Neural progenitor cell (in vitro differentiated cells): ENCODE results near the gene SUGCT. TPM values are rescaled to one million over a fixed set of nuclear protein-coding genes. Genes with fewer than 3 reads are reported as not detected.
A peak's percentile ranks its signal among the peaks of the same experiment; 100 is the strongest.

Experiments used
- DNase-seq: peaks from one replicate; pipeline ENCODE4 v3.0.0-alpha.2; 2016; ENCODE audit warnings: low spot score
- H2AFZ ChIP-seq: fragments of 200-600 bp; sonication (generic); replicated peaks from 2 replicates; pipeline ENCODE4 v1.6.1; 2016; ENCODE audit warnings: antibody characterized with exemption
- H3F3A ChIP-seq: fragments of 200-600 bp; sonication (generic); 2 replicates; pipeline ENCODE4 v1.6.1; 2016; ENCODE audit warnings: antibody characterized with exemption, low read depth
- H3K27ac ChIP-seq: fragments of 200-600 bp; sonication (generic); 2 replicates; pipeline ENCODE4 v1.5.1; 2016; ENCODE audit warnings: mild to moderate bottlenecking
- H3K27me3 ChIP-seq: fragments of 200-600 bp; sonication (generic); 2 replicates; pipeline ENCODE4 v1.6.1; 2016; ENCODE audit warnings: mild to moderate bottlenecking, moderate library complexity
- H3K36me3 ChIP-seq: fragments of 200-600 bp; sonication (generic); 2 replicates; pipeline ENCODE4 v1.5.1; 2016
- H3K4me1 ChIP-seq: fragments of 200-600 bp; sonication (generic); 2 replicates; pipeline ENCODE4 v1.6.1; 2016; ENCODE audit warnings: mixed run types
- H3K4me2 ChIP-seq: fragments of 200-600 bp; sonication (generic); 2 replicates; pipeline ENCODE4 v1.6.1; 2016
- H3K4me3 ChIP-seq: fragments of 200-600 bp; sonication (generic); 2 replicates; pipeline ENCODE4 v1.5.1; 2016
- H3K79me2 ChIP-seq: fragments of 200-600 bp; sonication (generic); 2 replicates; pipeline ENCODE4 v1.6.1; 2016; ENCODE audit warnings: low read depth
- H3K9ac ChIP-seq: fragments of 200-600 bp; sonication (generic); 2 replicates; pipeline ENCODE4 v1.6.1; 2016
- H3K9me3 ChIP-seq: fragments of 200-600 bp; sonication (generic); 2 replicates; pipeline ENCODE4 v1.5.1; 2016; ENCODE audit warnings: low read depth
- H4K20me1 ChIP-seq: fragments of 200-600 bp; sonication (generic); 2 replicates; pipeline ENCODE4 v1.6.1; 2016; ENCODE audit warnings: low read depth
- H3K27ac Mint-ChIP-seq: 3 replicates; pipeline ENCODE4 v1.8.0; 2021; ENCODE audit warnings: mixed read lengths
- H3K27me3 Mint-ChIP-seq: 2 replicates; pipeline ENCODE4 v1.8.0; 2022; ENCODE audit warnings: low read depth, mild to moderate bottlenecking, inconsistent platforms, moderate library complexity, mixed read lengths; ENCODE audit not compliant: insufficient read depth
- H3K36me3 Mint-ChIP-seq: 3 replicates; pipeline ENCODE4 v1.8.0; 2021; ENCODE audit warnings: mixed read lengths
- H3K4me1 Mint-ChIP-seq: 3 replicates; pipeline ENCODE4 v1.8.0; 2021; ENCODE audit warnings: mixed read lengths
- H3K4me3 Mint-ChIP-seq: 3 replicates; pipeline ENCODE4 v1.8.0; 2021; ENCODE audit warnings: mild to moderate bottlenecking, moderate library complexity, mixed read lengths
- H3K9me3 Mint-ChIP-seq: 3 replicates; pipeline ENCODE4 v1.8.0; 2020; ENCODE audit warnings: mixed read lengths
- EZH2 ChIP-seq: fragments of 200-600 bp; sonication (generic); IDR thresholded peaks from 2 replicates; pipeline ENCODE4 v1.6.1; 2017; ENCODE audit warnings: antibody characterized with exemption, mild to moderate bottlenecking, moderate library complexity
- EZH2phosphoT487 ChIP-seq: fragments of 200-600 bp; sonication (generic); IDR thresholded peaks from 2 replicates; pipeline ENCODE4 v1.6.1; 2017; ENCODE audit warnings: antibody characterized with exemption
- total RNA-seq: library from RNA; depleted of rRNA; stranded (reverse); fragments of >200 nt; gene quantifications from 2 replicates; pipeline ENCODE4 v1.2.3, GENCODE V29; 2015; ENCODE audit warnings: low replicate concordance
- TF ChIP-seq, protein P1 (sequence below): fragments of 200-600 bp; sonication (generic); IDR thresholded peaks from 2 replicates; pipeline ENCODE4 v1.5.1; 2017; ENCODE audit warnings: antibody characterized with exemption, mild to moderate bottlenecking

The SUGCT gene
- total RNA-seq, 1 donor from 2014 or later: 10.1 TPM

DNA sequence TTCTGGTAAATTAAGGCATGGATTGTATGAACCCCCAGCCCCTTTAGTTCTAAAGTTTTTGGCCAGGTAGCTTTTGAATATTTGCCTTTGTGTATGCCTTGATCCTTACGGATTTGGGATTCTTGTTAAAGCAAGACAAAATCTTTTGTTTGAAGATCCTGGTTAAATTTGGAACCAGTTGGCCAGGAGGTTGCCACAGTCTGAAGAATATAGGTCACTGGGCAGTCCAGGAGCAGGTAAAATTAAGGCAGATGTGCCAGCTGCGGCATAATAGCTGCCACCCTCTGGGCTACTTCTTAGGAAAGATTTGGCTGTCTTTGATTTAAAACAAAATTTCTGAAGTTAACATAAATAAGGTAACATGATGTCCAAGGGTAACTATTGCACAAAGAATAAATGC, 192.3 kb downstream of the SUGCT start:
- no peaks in the 10 kb centered on the region for H3K36me3 ChIP-seq
- Mint-ChIP-seq H3K27ac (no peak overlapping the region), H3K9me3 (no peaks in the 10 kb centered on the region), H3K4me3 (no peak overlapping the region), H3K4me1 (no peaks in the 10 kb centered on the region), H3K27me3 (peaks cover 2% of the 10 kb centered on the region), H3K36me3 (no peaks in the 10 kb centered on the region)
- no peak overlapping the region for H3K9ac ChIP-seq
- TF ChIP-seq EZH2 (no peak), EZH2phosphoT487 (no peak)
- TF ChIP-seq, protein P1, sequence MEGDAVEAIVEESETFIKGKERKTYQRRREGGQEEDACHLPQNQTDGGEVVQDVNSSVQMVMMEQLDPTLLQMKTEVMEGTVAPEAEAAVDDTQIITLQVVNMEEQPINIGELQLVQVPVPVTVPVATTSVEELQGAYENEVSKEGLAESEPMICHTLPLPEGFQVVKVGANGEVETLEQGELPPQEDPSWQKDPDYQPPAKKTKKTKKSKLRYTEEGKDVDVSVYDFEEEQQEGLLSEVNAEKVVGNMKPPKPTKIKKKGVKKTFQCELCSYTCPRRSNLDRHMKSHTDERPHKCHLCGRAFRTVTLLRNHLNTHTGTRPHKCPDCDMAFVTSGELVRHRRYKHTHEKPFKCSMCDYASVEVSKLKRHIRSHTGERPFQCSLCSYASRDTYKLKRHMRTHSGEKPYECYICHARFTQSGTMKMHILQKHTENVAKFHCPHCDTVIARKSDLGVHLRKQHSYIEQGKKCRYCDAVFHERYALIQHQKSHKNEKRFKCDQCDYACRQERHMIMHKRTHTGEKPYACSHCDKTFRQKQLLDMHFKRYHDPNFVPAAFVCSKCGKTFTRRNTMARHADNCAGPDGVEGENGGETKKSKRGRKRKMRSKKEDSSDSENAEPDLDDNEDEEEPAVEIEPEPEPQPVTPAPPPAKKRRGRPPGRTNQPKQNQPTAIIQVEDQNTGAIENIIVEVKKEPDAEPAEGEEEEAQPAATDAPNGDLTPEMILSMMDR: no peak
- H2AFZ ChIP-seq: no peak overlapping the region
- DNase-seq: no peak
- no peaks in the 10 kb centered on the region for H4K20me1 ChIP-seq
- H3K4me1 ChIP-seq: no peaks in the 10 kb centered on the region
- H3K9me3 ChIP-seq: no peaks in the 10 kb centered on the region
- no peaks in the 10 kb centered on the region for H3K79me2 ChIP-seq
- H3K27me3 ChIP-seq: no peaks in the 10 kb centered on the region
- H3F3A ChIP-seq: no peaks in the 10 kb centered on the region
- H3K4me3 ChIP-seq: no peak overlapping the region
- H3K27ac ChIP-seq: no peak overlapping the region
- H3K4me2 ChIP-seq: no peak overlapping the region

DNA sequence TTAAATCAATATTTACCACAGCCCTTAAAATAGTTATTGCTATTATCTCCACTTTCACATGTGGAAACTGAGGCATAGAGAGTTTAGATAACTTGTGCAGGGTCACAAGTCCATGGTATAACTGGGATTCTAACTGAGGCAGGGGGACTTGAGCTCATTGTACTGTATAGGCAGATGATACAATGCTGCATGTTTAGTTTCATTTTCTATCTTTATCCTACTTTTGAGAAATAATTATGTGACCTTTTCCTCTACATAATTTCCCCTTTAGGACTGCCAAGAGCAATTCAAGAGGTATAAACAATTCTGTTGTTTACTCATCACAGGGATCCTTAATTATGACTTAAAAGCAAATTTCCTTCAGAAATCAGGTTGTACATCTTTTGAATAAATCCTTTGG, 193.1 kb downstream of the SUGCT start:
- no peaks in the 10 kb centered on the region for H3K36me3 ChIP-seq
- H3K27me3 ChIP-seq: no peaks in the 10 kb centered on the region
- Mint-ChIP-seq H3K4me1 (no peaks in the 10 kb centered on the region), H3K36me3 (no peaks in the 10 kb centered on the region), H3K27me3 (peaks cover 2% of the 10 kb centered on the region), H3K4me3 (no peak overlapping the region), H3K27ac (no peak overlapping the region), H3K9me3 (no peaks in the 10 kb centered on the region)
- H3K9ac ChIP-seq: no peak overlapping the region
- H3K27ac ChIP-seq: no peak overlapping the region
- H3K4me2 ChIP-seq: no peak overlapping the region
- no peak for DNase-seq
- H4K20me1 ChIP-seq: no peaks in the 10 kb centered on the region
- H2AFZ ChIP-seq: no peak overlapping the region
- H3K4me1 ChIP-seq: no peaks in the 10 kb centered on the region
- H3K4me3 ChIP-seq: no peak overlapping the region
- no peaks in the 10 kb centered on the region for H3K79me2 ChIP-seq
- no peak for TF ChIP-seq EZH2phosphoT487
- TF ChIP-seq EZH2: no peak
- TF ChIP-seq, protein P1: no peak
- H3K9me3 ChIP-seq: no peaks in the 10 kb centered on the region
- no peaks in the 10 kb centered on the region for H3F3A ChIP-seq

GRCh38 chr7:40329601-40330153, 194.9 kb downstream of the SUGCT start:
- no peaks in the 10 kb centered on the region for H3K36me3 ChIP-seq
- TF ChIP-seq EZH2phosphoT487: no peak
- TF ChIP-seq, protein P1: peak; percentile 87
- H4K20me1 ChIP-seq: no peaks in the 10 kb centered on the region
- no peaks in the 10 kb centered on the region for H3K4me1 ChIP-seq
- no peaks in the 10 kb centered on the region for H3K9me3 ChIP-seq
- Mint-ChIP-seq H3K27me3 (peaks cover 4% of the 10 kb centered on the region), H3K36me3 (no peaks in the 10 kb centered on the region), H3K9me3 (peaks cover 3% of the 10 kb centered on the region), H3K4me3 (no peak overlapping the region), H3K27ac (no peak overlapping the region), H3K4me1 (no peaks in the 10 kb centered on the region)
- no peak overlapping the region for H3K4me2 ChIP-seq
- H3K27me3 ChIP-seq: no peaks in the 10 kb centered on the region
- no peaks in the 10 kb centered on the region for H3F3A ChIP-seq
- H3K27ac ChIP-seq: no peak overlapping the region
- H3K79me2 ChIP-seq: no peaks in the 10 kb centered on the region
- DNase-seq: peak; percentile 35
- no peak overlapping the region for H2AFZ ChIP-seq
- H3K9ac ChIP-seq: no peak overlapping the region
- no peak overlapping the region for H3K4me3 ChIP-seq
